CD14-positive monocyte (primary cell): ENCODE data around the gene DHRS3. TPM values are rescaled to one million over a fixed set of nuclear protein-coding genes. Genes with fewer than 3 reads are reported as not detected.
A peak's percentile ranks its signal among the peaks of the same experiment; 100 is the strongest.

Experiments
- DNase-seq, 3 donors: peaks; one replicate each; pipeline ENCODE4 v3.0.0-alpha.2; 2011 to 2022
- H2AFZ ChIP-seq: 2 replicates; pipeline ENCODE4 v1.6.0; 2012; ENCODE audit warnings: mild to moderate bottlenecking, low read depth, low read length, inconsistent platforms; ENCODE audit not compliant: insufficient read depth, poor library complexity, severe bottlenecking
- H3K27ac ChIP-seq, 2 donors: 1 replicate in 1 of 2; 2 replicates in 1 of 2; pipeline ENCODE4 v1.5.1; 2012 to 2013; ENCODE audit warnings: low read length in 2 of 2, control low read depth in 1 of 2, inconsistent platforms in 1 of 2, low read depth in 1 of 2, mild to moderate bottlenecking in 1 of 2
- H3K27me3 ChIP-seq, 2 donors: one replicate each; pipeline versions ENCODE4 v1.6.0 to v1.6.1; 2011 to 2013; ENCODE audit warnings: low read length in 2 of 2; ENCODE audit not compliant: control insufficient read depth in 2 of 2, insufficient read depth in 2 of 2
- H3K36me3 ChIP-seq, 2 donors: replicated peaks in 1 of 2; 1 replicate in 1 of 2; 2 replicates in 1 of 2; pipeline versions ENCODE4 v1.5.1 to v1.6.1; 2012 to 2013; ENCODE audit warnings: low read length in 2 of 2, control low read depth in 1 of 2, inconsistent platforms in 1 of 2, mild to moderate bottlenecking in 1 of 2; ENCODE audit not compliant: insufficient read depth in 2 of 2, control insufficient read depth in 1 of 2
- H3K4me1 ChIP-seq, 2 donors: 1 replicate in 1 of 2; 2 replicates in 1 of 2; pipeline versions ENCODE4 v1.5.1 to v1.6.1; 2012 to 2013; ENCODE audit warnings: low read length in 2 of 2, control low read depth in 1 of 2, inconsistent platforms in 1 of 2, mild to moderate bottlenecking in 1 of 2, moderate library complexity in 1 of 2; ENCODE audit not compliant: insufficient read depth in 2 of 2, control insufficient read depth in 1 of 2
- H3K4me2 ChIP-seq: replicated peaks from 2 replicates; pipeline ENCODE3; 2012; ENCODE audit warnings: low read length, moderate library complexity, mild to moderate bottlenecking; ENCODE audit not compliant: poor library complexity, severe bottlenecking; ENCODE audit errors: extremely low read depth
- H3K4me3 ChIP-seq, 3 experiments: fragments of 200-600 bp in 1 of 3; sonication (generic) in 1 of 3; replicated peaks in 1 of 3; 1 replicate in 2 of 3; 2 replicates in 1 of 3; pipeline ENCODE4 v1.5.1; 2011 to 2013; ENCODE audit warnings: low read length in 3 of 3, mild to moderate bottlenecking in 3 of 3, control low read depth in 2 of 3, low read depth in 2 of 3, inconsistent platforms in 1 of 3, moderate library complexity in 1 of 3
- H3K79me2 ChIP-seq: 2 replicates; pipeline ENCODE4 v1.6.0; 2012; ENCODE audit warnings: mild to moderate bottlenecking, control low read depth, inconsistent platforms, low read length, moderate library complexity; ENCODE audit not compliant: insufficient read depth
- H3K9ac ChIP-seq: 2 replicates; pipeline ENCODE4 v1.6.0; 2017; ENCODE audit warnings: low read length, mild to moderate bottlenecking; ENCODE audit not compliant: insufficient read depth, poor library complexity, severe bottlenecking
- H3K9me3 ChIP-seq, 2 donors: replicated peaks in 1 of 2; 1 replicate in 1 of 2; 2 replicates in 1 of 2; pipeline versions ENCODE4 v1.5.1 to v1.6.1; 2012 to 2013; ENCODE audit warnings: low read length in 2 of 2, control low read depth in 1 of 2; ENCODE audit not compliant: control insufficient read depth in 1 of 2, insufficient read depth in 1 of 2
- H4K20me1 ChIP-seq: 2 replicates; pipeline ENCODE4 v1.6.0; 2012; ENCODE audit warnings: mild to moderate bottlenecking, low read length, control low read depth, moderate library complexity; ENCODE audit not compliant: insufficient read depth
- H3K27ac Mint-ChIP-seq, 7 donors: one replicate each; pipeline ENCODE4 v1.8.0; 2020; ENCODE audit warnings: mild to moderate bottlenecking in 7 of 7, mixed read lengths in 7 of 7, moderate library complexity in 6 of 7, inconsistent platforms in 2 of 7
- H3K27me3 Mint-ChIP-seq, 3 donors: one replicate each; pipeline ENCODE4 v1.8.0; 2021 to 2022; ENCODE audit warnings: low read depth in 3 of 3, mild to moderate bottlenecking in 3 of 3, mixed read lengths in 3 of 3, moderate library complexity in 3 of 3, inconsistent platforms in 1 of 3
- H3K36me3 Mint-ChIP-seq, 2 donors: one replicate each; pipeline ENCODE4 v1.8.0; 2020; ENCODE audit warnings: mixed read lengths in 2 of 2, inconsistent platforms in 1 of 2, mild to moderate bottlenecking in 1 of 2
- H3K4me1 Mint-ChIP-seq: one replicate; pipeline ENCODE4 v1.8.0; 2020; ENCODE audit warnings: mild to moderate bottlenecking, mixed read lengths
- H3K4me3 Mint-ChIP-seq, 2 donors: one replicate each; pipeline ENCODE4 v1.8.0; 2020; ENCODE audit warnings: mild to moderate bottlenecking in 2 of 2, mixed read lengths in 2 of 2, moderate library complexity in 1 of 2
- H3K9me3 Mint-ChIP-seq, 7 donors: one replicate each; pipeline ENCODE4 v1.8.0; 2020 to 2022; ENCODE audit warnings: mixed read lengths in 7 of 7, mild to moderate bottlenecking in 6 of 7, moderate library complexity in 6 of 7, inconsistent platforms in 2 of 7
- CTCF ChIP-seq: fragments of 200-600 bp; IDR thresholded peaks from one replicate; pipeline ENCODE4 v1.8.0; 2022; ENCODE audit warnings: antibody characterized with exemption, mild to moderate bottlenecking
- WGBS: methylation state at CpG from one replicate; pipeline ENCODE4 v1.1.5; 2013; ENCODE audit warnings: missing lambda C conversion rate; ENCODE audit not compliant: insufficient coverage; 5-methylcytosine and 5-hydroxymethylcytosine counted together
- intact Hi-C, 2 donors: fragments of 100-400 bp; cut with micrococcal nuclease; formaldehyde crosslinking; loops; one replicate each; pipeline versions ENCODE4 v1.15.0 to v1.15.1; 2023
- polyA plus RNA-seq, 3 donors: library from polyadenylated mRNA; depleted of rRNA in 1 of 3; unstranded in 2 of 3; stranded (reverse) in 1 of 3; fragments of 300-500 nt in 2 of 3; fragments of >200 nt in 1 of 3; fragmentation: Illumina TruSeq in 2 of 3; gene quantifications; 1 replicate in 2 of 3; 2 replicates in 1 of 3; pipeline ENCODE4 v1.2.3, GENCODE V29; 2012 to 2021

The DHRS3 gene
- polyA plus RNA-seq, 3 donors = 0.23 to 0.59 (median 0.29) TPM

GRCh38 chr1:12643785-12644184 is 25.8 kb upstream of the DHRS3 start, which contains the start of gene AADACL4:
AADACL4 (plus strand) TSS chr1:12644085; CDS start chr1:12644547, 462 bp downstream.
- no peak within 1 kb of the TSS for H3K4me3 ChIP-seq
- WGBS = 79% methylated on average over 6 of the region's 7 CpGs
- Mint-ChIP-seq H3K27ac (peak within 1 kb of the TSS in 1 of 7 donors; percentile 50), H3K36me3 (no peaks in the 10 kb centered on the region), H3K4me3 (no peak within 1 kb of the TSS), H3K9me3 (peaks cover 23 to 41% (median 38%) of the 10 kb centered on the region in 7 donors), H3K4me1 (peaks cover 10% of the 10 kb centered on the region), H3K27me3 (peaks cover 2 to 5% (median 3%) of the 10 kb centered on the region in 3 donors)
- H2AFZ ChIP-seq = no peak within 1 kb of the TSS
- no peak within 1 kb of the TSS for H3K9ac ChIP-seq
- H3K4me2 ChIP-seq = no peak within 1 kb of the TSS
- H3K27me3 ChIP-seq = no peaks in the 10 kb centered on the region
- TF ChIP-seq CTCF = no peak
- no peaks in the 10 kb centered on the region for H4K20me1 ChIP-seq
- H3K36me3 ChIP-seq = no peaks in the 10 kb centered on the region
- H3K27ac ChIP-seq = no peak within 1 kb of the TSS
- no peaks in the 10 kb centered on the region for H3K79me2 ChIP-seq
- no peaks in the 10 kb centered on the region for H3K4me1 ChIP-seq
- intact Hi-C loops = no loop called here
- no peak for DNase-seq
- H3K9me3 ChIP-seq = peaks cover 30% of the 10 kb centered on the region in 2 donors

- no peak overlapping the region for H3K27ac ChIP-seq
- H3K27me3 Mint-ChIP-seq = peaks cover 2 to 3% (median 3%) of the 10 kb centered on the region in 3 donors
- no peak overlapping the region for H3K4me2 ChIP-seq
- no peaks in the 10 kb centered on the region for H3K36me3 ChIP-seq
- H4K20me1 ChIP-seq = no peaks in the 10 kb centered on the region
- no peak overlapping the region for H3K9ac ChIP-seq
- no peaks in the 10 kb centered on the region for H3K4me1 ChIP-seq
- no peaks in the 10 kb centered on the region for H3K79me2 ChIP-seq
- no peaks in the 10 kb centered on the region for H3K36me3 Mint-ChIP-seq
- H3K27me3 ChIP-seq = no peaks in the 10 kb centered on the region
- peaks cover 36 to 37% of the 10 kb centered on the region in 2 donors for H3K9me3 ChIP-seq
- no CpG with 5 or more reads among the region's 2 CpGs for WGBS
- TF ChIP-seq CTCF = no peak
- no peak overlapping the region for H3K4me3 ChIP-seq
- no peak overlapping the region for H3K4me3 Mint-ChIP-seq
- no peak for DNase-seq
- no peak overlapping the region for H2AFZ ChIP-seq
- H3K9me3 Mint-ChIP-seq = peaks cover 25 to 47% (median 42%) of the 10 kb centered on the region in 7 donors
- H3K27ac Mint-ChIP-seq = no peak overlapping the region
- H3K4me1 Mint-ChIP-seq = peaks cover 6% of the 10 kb centered on the region
- intact Hi-C loops = no loop called here
Observed at GRCh38 chr1:12643079-12643478, 25.1 kb upstream of the DHRS3 start.
